GM12872 (cell line): Measurements from ENCODE around the gene MIP.

ENCODE experiments used
- CTCF ChIP-seq: IDR thresholded peaks from 3 replicates; pipeline ENCODE4 v1.5.1; 2011; ENCODE audit warnings: low read depth, mild to moderate bottlenecking, low read length, moderate library complexity; ENCODE audit not compliant: insufficient read depth

Gene MIP

GRCh38 chr12:56437430-56438176, 16.9 kb downstream of the MIP start:
- no peak for TF ChIP-seq CTCF

GRCh38 chr12:56434828-56435227, 19.6 kb downstream of the MIP start:
- TF ChIP-seq CTCF, result no peak

GRCh38 chr12:56431850-56432249, 22.6 kb downstream of the MIP start:
- TF ChIP-seq CTCF, result no peak

- no peak for TF ChIP-seq CTCF
These were observed 23.2 kb downstream of the MIP start for GRCh38 chr12:56431288-56431687.

- TF ChIP-seq CTCF, result no peak
These were observed 28.5 kb downstream of the MIP start for GRCh38 chr12:56425940-56426438.

- TF ChIP-seq CTCF, result no peak
These were observed 29.3 kb downstream of the MIP start for GRCh38 chr12:56425193-56425592.

- no peak for TF ChIP-seq CTCF
These were observed 34.0 kb downstream of the MIP start for GRCh38 chr12:56420411-56420810.
